Measurements from ENCODE around the gene PLCH2.

Gene PLCH2, protein sequence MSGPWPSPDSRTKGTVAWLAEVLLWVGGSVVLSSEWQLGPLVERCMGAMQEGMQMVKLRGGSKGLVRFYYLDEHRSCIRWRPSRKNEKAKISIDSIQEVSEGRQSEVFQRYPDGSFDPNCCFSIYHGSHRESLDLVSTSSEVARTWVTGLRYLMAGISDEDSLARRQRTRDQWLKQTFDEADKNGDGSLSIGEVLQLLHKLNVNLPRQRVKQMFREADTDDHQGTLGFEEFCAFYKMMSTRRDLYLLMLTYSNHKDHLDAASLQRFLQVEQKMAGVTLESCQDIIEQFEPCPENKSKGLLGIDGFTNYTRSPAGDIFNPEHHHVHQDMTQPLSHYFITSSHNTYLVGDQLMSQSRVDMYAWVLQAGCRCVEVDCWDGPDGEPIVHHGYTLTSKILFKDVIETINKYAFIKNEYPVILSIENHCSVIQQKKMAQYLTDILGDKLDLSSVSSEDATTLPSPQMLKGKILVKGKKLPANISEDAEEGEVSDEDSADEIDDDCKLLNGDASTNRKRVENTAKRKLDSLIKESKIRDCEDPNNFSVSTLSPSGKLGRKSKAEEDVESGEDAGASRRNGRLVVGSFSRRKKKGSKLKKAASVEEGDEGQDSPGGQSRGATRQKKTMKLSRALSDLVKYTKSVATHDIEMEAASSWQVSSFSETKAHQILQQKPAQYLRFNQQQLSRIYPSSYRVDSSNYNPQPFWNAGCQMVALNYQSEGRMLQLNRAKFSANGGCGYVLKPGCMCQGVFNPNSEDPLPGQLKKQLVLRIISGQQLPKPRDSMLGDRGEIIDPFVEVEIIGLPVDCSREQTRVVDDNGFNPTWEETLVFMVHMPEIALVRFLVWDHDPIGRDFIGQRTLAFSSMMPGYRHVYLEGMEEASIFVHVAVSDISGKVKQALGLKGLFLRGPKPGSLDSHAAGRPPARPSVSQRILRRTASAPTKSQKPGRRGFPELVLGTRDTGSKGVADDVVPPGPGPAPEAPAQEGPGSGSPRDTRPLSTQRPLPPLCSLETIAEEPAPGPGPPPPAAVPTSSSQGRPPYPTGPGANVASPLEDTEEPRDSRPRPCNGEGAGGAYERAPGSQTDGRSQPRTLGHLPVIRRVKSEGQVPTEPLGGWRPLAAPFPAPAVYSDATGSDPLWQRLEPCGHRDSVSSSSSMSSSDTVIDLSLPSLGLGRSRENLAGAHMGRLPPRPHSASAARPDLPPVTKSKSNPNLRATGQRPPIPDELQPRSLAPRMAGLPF (N-terminal part only)

DNA sequence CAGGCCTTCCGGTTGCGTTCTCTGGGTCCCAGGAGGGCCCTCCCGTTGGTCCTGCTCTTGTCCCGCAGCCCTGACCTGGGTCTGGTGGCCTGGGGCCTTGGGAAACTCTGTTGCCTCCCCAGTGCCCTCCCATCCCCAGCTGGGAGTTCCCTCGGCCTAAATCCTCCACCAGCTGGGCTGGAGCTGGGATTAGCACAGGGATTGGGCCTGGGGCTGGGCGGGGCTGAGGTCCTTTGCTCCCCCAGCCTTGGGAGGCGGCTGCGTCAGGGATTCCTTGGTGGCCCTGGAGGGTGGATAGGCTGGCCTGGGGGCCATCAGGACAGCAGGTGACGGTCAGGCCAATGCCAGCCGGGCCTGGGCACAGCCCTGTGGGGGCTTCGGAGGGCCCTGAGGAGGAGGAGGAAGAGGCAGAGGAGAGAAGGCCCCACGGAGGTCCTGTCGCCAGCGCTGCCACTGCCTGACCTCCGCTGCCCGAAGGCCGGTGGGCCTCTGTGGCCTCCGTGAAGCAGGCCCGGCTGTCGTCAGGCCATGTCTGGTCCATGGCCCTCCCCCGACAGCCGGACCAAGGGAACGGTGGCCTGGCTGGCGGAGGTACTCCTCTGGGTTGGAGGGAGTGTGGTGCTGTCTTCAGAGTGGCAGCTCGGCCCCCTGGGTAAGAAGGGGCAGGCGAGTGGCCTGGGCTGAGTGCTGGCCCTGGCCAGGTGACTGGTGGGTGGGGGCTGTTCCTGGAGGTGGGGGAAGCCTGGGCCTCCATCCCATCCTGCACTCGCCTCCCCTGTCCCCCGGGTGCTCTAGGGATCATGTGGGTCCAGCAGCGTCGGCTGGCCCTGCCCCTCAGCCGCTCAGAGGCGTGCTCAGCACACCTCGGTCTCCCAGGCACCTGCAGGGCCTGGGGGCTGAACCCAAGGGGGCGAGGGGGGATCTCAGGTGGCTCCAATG is at the start of gene PLCH2:
PLCH2 (plus strand) TSS at position 229 of the 939 bp plus-strand sequence; CDS start at position 529, 300 bp downstream.
- no peak for DNase-seq

- no peak for DNase-seq
These were observed 49.5 kb upstream of the PLCH2 start for GRCh38 chr1:2426540-2426939.

- DNase-seq: no peak
These were observed 49.0 kb upstream of the PLCH2 start for GRCh38 chr1:2427051-2427450.

- no peak for DNase-seq
These were observed 48.1 kb upstream of the PLCH2 start for GRCh38 chr1:2427976-2428375.

DNA sequence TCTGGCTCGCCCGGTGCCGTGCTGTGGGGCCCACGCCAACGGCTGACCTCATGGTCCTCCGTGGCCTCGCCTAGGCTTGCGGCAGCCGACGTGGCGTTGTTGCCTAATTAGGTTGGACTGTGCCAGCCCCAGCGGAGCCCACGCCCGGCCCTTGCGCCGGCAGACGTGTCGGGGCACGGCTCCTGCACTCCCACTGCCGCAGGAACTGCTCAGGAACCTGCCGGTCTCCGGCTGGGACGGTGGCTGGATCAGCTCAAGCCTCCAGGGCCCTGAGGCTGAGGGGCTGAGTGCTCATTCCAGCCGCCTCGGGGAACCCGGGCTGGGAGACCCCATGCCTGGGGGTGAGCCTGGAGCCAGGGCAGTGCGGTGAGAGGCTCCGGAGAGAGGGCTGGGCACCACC is 47.6 kb upstream of the PLCH2 start:
- no peak for DNase-seq

- no peak for DNase-seq
These were observed 46.1 kb upstream of the PLCH2 start for GRCh38 chr1:2429780-2430591.

GRCh38 chr1:2430592-2430973 is 45.5 kb upstream of the PLCH2 start:
- DNase-seq: no peak

DNA sequence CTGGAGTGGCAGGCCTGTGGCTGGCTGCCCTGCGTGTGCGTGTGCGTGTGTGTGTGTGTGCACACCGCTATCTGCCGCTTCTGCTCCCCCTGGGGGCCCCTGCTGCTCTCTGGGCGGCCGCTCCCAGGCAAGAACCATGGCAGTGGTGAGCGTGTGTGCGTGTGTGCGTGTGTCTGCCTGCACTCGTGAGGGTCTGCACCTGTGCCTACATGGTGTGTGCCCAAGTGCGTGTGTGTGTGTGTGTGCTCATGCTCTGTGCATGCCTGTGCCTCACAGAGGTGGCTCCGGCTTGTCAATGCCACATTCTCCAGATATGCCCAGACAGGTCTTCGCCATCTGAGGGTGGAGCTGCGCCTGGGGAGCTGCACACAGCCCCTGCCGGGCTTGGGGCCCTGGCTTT is 45.0 kb upstream of the PLCH2 start:
- DNase-seq: no peak

- DNase-seq: no peak
These were observed 44.6 kb upstream of the PLCH2 start for GRCh38 chr1:2431518-2431917.

- peak in 8 of 51 donors; percentile 21 to 41 (median 26) for DNase-seq
These were observed 43.6 kb upstream of the PLCH2 start for GRCh38 chr1:2432441-2432844.

DNA sequence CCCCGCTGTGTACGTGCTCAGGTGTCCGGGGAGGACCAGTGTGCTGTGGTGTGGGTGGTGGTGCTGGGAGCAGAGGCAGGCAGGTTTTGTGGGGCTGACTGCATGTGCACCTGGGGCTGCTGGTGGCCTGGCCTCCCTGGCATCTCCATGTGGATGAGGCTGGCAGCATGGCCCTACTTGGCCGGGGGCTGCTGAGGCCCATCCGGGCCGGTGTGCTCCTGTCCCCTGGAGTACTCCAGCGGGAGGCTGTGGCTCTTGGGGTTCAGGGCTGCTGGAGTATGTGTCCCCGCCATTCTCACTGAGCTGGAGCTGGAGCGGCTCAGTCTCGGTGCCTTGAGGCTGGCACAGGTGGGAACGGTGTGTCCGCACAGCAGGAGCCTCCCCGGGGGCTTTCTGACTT is 42.9 kb upstream of the PLCH2 start:
- no peak for DNase-seq

DNA sequence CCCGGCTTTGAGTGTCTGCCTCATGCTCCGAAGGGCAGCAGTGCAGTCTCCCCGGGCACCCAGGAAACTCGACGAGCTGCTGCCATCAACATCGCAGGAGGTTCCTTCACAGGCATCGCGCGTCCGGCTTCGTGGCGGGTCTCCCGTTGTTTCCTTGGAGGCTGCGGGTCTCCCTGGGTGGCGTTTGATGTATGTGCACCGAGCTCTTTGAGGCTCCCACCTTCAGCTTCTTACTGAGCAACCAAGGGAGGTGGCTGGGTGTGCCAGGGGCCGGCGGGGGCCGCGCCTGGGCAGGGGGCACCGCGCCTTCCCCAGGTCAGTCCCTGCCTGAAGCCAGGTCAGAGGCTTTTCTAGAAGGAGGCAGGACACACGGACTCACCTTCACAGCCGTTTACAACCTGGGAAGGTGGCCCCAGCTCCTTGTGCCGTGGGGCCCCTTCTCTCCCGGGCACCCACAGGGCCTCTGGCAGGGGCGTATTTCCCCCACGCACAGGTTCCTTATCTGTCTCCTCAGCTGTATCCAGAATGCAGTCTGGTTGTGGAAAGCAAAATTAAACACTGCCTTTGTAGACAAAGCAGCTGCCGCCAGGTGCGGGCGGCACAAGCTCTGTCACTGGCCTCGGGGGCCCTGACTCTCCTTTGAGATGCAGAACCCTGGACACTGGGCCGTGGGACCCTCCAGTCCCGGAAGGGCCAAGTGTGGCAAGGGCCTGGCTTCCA is 42.0 kb upstream of the PLCH2 start:
- DNase-seq: no peak

GRCh38 chr1:2435091-2435490 is 41.0 kb upstream of the PLCH2 start:
- DNase-seq: no peak

DNA sequence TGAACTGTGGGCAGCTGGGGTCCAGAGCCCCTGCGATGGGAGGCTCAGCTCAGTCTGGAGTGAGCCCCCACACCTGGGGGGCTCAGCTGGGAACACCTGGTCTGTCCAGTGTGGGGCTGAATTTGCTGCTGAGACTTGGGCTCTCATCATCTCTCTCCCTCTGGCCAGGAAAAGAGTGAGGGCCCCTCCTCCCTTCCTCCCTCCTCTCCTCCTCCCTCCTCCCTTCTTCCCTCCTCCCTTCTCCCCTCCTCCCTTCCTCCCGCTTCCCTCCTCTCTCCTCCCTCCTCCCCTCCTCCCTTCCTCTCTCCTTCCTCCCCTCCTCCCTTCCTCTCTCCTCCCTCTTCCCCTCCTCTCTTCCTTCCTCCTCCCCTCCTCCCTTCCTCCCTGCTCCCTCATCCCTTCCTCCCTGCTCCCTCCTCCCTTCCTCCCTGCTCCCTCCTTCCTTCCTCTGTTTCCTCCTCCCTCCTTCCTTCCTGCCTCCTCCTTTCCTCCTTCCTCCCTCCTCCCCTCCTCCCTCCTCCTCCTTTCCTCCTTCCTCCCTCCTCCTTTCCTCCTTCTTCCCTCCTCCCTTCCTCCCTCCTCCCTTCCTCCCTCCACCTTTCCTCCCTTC is 40.2 kb upstream of the PLCH2 start:
- DNase-seq: no peak

DNA sequence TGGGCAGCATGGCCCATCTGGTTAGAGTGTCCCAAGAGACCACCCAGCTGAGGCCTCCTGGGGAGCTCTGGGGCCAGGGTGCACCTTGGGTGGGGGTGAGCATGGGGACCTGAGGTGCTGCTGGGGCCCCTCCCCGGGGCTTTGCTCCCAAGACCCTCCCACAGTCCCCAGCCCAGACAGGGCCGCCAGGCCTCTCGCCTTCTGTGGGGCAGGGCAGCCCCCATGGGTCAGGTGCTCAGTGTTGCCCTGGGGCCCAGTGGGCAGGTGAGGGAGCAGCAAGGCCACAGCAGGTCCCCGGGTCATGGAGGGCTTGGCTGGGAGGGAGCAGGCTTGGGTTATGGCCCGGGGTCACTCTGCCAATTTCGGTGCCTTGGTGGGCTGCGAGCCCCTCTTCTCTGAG is 39.2 kb upstream of the PLCH2 start:
- DNase-seq: no peak

- DNase-seq: no peak
These were observed 38.5 kb upstream of the PLCH2 start for GRCh38 chr1:2437617-2438016.

DNA sequence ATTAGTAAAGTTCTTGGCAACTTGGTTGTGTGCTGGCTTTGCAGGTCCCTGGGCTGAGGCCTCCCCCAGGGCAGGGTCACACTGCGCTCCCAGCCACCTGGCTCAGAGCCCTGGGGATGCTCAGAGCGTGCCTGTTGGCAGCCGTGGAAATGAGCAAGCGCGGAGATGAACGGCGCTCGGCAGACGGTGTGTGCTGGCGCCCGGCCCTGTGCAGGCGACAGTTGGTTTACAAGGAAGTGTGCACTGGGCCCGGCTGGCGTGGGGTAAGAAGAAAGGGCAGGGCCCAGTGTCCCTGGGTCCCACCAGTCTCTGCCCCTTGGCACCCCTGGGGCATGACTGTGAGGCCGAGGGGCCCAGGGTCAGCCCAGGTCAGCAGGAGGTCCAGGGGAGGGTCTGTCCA is 38.1 kb upstream of the PLCH2 start:
- DNase-seq: peak in 10 of 51 donors; percentile 16 to 56 (median 34)

DNA sequence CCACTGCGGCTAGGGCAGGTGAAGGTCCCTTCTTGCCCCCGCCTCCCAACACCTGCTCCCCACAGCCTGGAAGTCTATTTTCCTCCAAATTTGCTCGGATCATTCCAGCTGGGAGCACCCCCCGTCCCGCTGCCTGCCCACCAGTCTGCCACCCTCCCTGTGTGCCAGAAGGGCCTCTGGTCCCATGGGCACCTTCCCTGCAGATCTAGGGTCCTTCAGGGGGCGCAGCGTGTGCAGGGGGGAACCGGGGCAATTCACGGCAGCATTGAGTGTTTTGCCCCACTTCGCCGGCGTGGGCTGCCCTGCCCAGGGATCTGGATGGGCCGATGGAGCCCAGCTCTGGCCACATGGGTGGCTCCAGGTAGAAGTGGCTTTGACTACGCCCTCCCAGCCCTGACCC is 37.4 kb upstream of the PLCH2 start:
- no peak for DNase-seq

- DNase-seq: no peak
These were observed 36.7 kb upstream of the PLCH2 start for GRCh38 chr1:2439369-2439768.

Data from hypothalamus (tissue), 51 donors.